ENCODE measurements around the gene BMPER. TPM values are rescaled to one million over a fixed set of nuclear protein-coding genes. Genes with fewer than 3 reads are reported as not detected.

The BMPER gene
- total RNA-seq, 2 donors from 2014 or later = 0.35 TPM; not detected in 1

DNA sequence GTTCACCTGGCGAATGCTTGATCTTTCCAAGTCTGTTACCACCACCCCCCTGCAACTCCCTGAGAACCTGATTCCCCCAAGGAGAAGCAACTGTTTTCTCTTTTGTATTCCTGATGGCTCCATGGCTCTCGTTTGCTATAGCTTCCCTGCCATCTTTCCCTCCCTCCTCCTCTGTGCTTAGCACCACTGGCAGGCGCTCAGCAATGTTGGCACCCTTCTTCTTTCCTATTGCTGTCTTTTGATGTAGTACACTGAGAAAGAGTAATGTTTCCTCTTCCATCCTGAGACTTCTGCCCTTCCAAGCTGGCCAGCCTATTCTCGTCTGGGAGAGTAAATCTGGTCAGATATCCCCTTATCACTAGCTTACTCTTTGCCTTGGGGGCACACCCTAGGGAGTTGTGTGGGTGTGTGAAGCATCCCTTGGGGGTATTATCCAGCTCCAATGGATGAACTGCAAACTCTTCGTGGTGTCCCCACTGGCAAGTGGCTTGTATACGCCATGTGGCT lies 74.0 kb downstream of the BMPER start:
- H3K27me3 Mint-ChIP-seq = peaks cover 17% of the 10 kb centered on the region
- H3K9me3 ChIP-seq (ENCODE audit: control insufficient read depth, low read length, poor library complexity, severe bottlenecking) = no peaks in the 10 kb centered on the region
- no peaks in the 10 kb centered on the region for H3K36me3 Mint-ChIP-seq (ENCODE audit: low read depth)
- H3K27ac Mint-ChIP-seq = no peak overlapping the region
- DNase-seq (no peak), ATAC-seq (no peak)
- no peaks in the 10 kb centered on the region for H3K4me1 Mint-ChIP-seq
- H3K4me3 Mint-ChIP-seq = no peak overlapping the region

DNA sequence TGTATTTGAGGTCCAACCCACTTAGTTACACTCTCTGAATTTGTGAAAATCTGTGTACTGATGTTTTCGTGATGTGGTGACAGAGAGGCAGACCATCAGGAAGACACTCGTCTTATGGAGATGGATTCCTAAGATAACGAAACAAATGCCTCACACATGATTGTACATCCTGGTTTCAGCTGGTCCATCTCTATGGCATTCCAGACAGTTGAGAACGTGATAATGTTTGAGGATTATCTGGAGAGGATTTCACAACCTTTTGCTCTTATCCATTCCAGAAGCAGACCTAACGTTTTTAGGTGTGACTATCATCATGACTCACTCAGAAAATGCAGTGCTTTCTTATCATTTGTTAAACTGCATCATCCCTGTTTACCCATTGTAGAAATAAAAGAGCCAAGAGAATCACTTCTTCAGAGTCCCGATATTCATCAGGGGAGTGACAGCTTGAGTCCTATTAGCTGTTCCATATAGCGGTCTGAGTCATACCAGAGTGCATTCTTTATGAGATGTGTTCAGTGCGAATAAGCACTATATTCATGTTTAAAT lies 74.5 kb downstream of the BMPER start:
- no peaks in the 10 kb centered on the region for H3K9me3 ChIP-seq (ENCODE audit: control insufficient read depth, low read length, poor library complexity, severe bottlenecking)
- no peak overlapping the region for H3K4me3 Mint-ChIP-seq
- peaks cover 15% of the 10 kb centered on the region for H3K27me3 Mint-ChIP-seq
- no peaks in the 10 kb centered on the region for H3K4me1 Mint-ChIP-seq
- H3K27ac Mint-ChIP-seq = no peak overlapping the region
- ATAC-seq = no peak
- no peak for DNase-seq
- H3K36me3 Mint-ChIP-seq (ENCODE audit: low read depth) = no peaks in the 10 kb centered on the region

DNA sequence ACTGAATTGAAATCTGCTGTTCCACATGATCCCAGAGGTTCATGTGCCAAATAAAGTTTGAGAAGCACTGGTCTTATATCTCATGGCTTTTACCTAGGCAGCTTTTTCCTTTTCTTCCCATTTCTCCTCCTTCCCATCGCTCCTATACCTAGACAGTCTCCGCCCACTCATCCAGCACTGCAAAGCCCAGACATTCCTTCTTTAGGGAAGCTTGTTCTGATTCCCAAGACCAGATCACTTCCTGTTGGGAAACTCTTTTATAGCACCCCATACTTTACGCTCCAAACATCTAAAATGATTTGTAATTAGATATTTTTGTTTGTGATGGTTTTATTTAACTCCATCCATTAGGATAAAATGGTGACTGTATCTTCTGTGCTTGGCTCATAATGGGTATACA lies 75.9 kb downstream of the BMPER start:
- no peak for DNase-seq
- H3K27me3 Mint-ChIP-seq = peaks cover 12% of the 10 kb centered on the region
- ATAC-seq = no peak
- no peak overlapping the region for H3K4me3 Mint-ChIP-seq
- H3K27ac Mint-ChIP-seq = no peak overlapping the region
- H3K9me3 ChIP-seq (ENCODE audit: control insufficient read depth, low read length, poor library complexity, severe bottlenecking) = no peaks in the 10 kb centered on the region
- no peaks in the 10 kb centered on the region for H3K4me1 Mint-ChIP-seq
- no peaks in the 10 kb centered on the region for H3K36me3 Mint-ChIP-seq (ENCODE audit: low read depth)

GRCh38 chr7:33981671-33982424 lies 76.5 kb downstream of the BMPER start:
- DNase-seq (no peak), ATAC-seq (no peak)
- Mint-ChIP-seq H3K4me3 (no peak overlapping the region), H3K27ac (no peak overlapping the region), H3K4me1 (no peaks in the 10 kb centered on the region), H3K27me3 (peaks cover 9% of the 10 kb centered on the region), H3K36me3 (ENCODE audit: low read depth) (no peaks in the 10 kb centered on the region)
- H3K9me3 ChIP-seq (ENCODE audit: control insufficient read depth, low read length, poor library complexity, severe bottlenecking) = no peaks in the 10 kb centered on the region

DNA sequence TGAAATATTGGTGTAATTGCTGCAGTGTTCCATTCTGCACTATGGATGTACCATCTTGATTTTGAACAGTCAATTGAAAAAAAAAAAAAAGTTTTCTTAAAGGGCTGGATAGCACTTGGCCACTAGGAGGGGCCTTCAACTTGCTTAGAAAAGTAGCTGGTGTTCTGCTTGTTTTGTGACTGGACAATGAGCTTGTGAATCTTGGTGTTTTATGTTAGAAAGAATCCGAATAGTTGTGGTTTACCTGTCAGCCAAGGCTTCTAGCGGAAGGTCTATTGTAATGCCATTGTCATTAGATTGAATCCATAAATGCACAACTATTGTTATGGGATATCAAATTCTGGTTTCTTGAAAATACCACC lies 77.1 kb downstream of the BMPER start:
- Mint-ChIP-seq H3K27ac (no peak overlapping the region), H3K4me3 (no peak overlapping the region), H3K27me3 (peaks cover 5% of the 10 kb centered on the region)

GRCh38 chr7:33986451-33986850 lies 81.1 kb downstream of the BMPER start:
- Mint-ChIP-seq H3K36me3 (ENCODE audit: low read depth) (no peaks in the 10 kb centered on the region), H3K27me3 (no peaks in the 10 kb centered on the region), H3K4me1 (no peaks in the 10 kb centered on the region), H3K27ac (no peak overlapping the region), H3K4me3 (no peak overlapping the region)
- H3K9me3 ChIP-seq (ENCODE audit: control insufficient read depth, low read length, poor library complexity, severe bottlenecking) = no peaks in the 10 kb centered on the region
- no peak for DNase-seq
- no peak for ATAC-seq

More for the DNA sequence above, 77.1 kb downstream of the BMPER start:
- H3K4me1 Mint-ChIP-seq = no peaks in the 10 kb centered on the region
- no peak for ATAC-seq
- H3K9me3 ChIP-seq (ENCODE audit: control insufficient read depth, low read length, poor library complexity, severe bottlenecking) = no peaks in the 10 kb centered on the region
- no peaks in the 10 kb centered on the region for H3K36me3 Mint-ChIP-seq (ENCODE audit: low read depth)
- DNase-seq = no peak

DNA sequence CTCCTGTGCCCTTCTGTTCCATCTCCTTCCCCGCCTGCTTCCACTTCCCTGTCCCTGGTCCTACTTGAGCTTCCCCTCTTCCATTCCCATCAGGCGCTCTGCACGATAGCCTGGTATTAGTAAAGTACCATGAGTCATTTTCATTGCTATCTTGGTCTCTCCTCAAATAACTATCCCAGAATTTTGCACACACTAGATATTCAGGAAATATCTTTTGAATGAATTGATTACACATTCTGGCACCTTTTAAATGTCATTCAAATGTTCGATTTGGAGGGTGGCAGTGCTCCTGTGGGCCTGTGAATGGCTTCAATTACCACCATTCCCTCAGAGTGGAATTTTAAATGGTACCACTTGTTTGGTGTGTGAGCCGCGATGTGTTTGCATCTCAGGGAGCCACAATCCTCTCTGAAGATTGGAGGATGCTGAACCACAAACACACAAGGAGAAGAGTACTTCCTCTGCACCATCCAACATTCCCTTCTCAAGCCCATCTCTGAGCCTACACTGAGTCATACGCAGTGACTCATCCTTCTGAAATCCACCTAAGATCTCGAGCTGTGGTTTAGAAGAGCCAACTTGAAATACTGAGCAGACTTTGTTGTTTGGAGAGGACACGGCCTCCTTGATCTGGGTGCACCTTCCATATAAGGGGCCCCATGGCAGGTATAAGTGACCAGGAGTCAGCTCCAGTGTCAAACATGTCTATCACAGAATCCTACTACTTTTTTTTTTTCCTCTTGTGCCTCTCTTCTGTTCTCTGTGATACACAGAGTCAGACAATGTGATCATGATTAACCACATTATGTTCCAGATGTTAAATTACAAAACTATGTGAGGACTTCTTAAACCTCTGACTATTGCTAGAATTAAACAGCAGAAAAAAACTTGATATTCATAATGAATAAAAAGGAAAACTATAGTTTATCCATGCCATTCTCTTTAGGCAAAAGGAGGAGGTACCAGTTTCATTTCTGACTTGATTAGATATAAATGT lies 81.9 kb downstream of the BMPER start:
- no peak for ATAC-seq
- DNase-seq = no peak
- no peak overlapping the region for H3K4me3 Mint-ChIP-seq
- no peaks in the 10 kb centered on the region for H3K9me3 ChIP-seq (ENCODE audit: control insufficient read depth, low read length, poor library complexity, severe bottlenecking)
- no peaks in the 10 kb centered on the region for H3K36me3 Mint-ChIP-seq (ENCODE audit: low read depth)
- no peak overlapping the region for H3K27ac Mint-ChIP-seq
- H3K4me1 Mint-ChIP-seq = no peaks in the 10 kb centered on the region
- H3K27me3 Mint-ChIP-seq = no peaks in the 10 kb centered on the region

GRCh38 chr7:33996899-33997298 lies 91.6 kb downstream of the BMPER start:
- H3K4me3 Mint-ChIP-seq = peak overlapping the region; percentile 2
- no peaks in the 10 kb centered on the region for H3K27me3 Mint-ChIP-seq
- ATAC-seq = no peak
- no peaks in the 10 kb centered on the region for H3K9me3 ChIP-seq (ENCODE audit: control insufficient read depth, low read length, poor library complexity, severe bottlenecking)
- H3K36me3 Mint-ChIP-seq (ENCODE audit: low read depth) = no peaks in the 10 kb centered on the region
- no peak for DNase-seq
- peaks cover 6% of the 10 kb centered on the region for H3K4me1 Mint-ChIP-seq
- no peak overlapping the region for H3K27ac Mint-ChIP-seq

GRCh38 chr7:33998476-33998875 lies 93.1 kb downstream of the BMPER start:
- no peak for DNase-seq
- Mint-ChIP-seq H3K4me3 (no peak overlapping the region), H3K27me3 (no peaks in the 10 kb centered on the region), H3K4me1 (peaks cover 6% of the 10 kb centered on the region), H3K27ac (no peak overlapping the region), H3K36me3 (ENCODE audit: low read depth) (no peaks in the 10 kb centered on the region)
- no peaks in the 10 kb centered on the region for H3K9me3 ChIP-seq (ENCODE audit: control insufficient read depth, low read length, poor library complexity, severe bottlenecking)
- no peak for ATAC-seq

GRCh38 chr7:34011017-34011695 lies 105.8 kb downstream of the BMPER start:
- ATAC-seq (no peak), DNase-seq (no peak)
- H3K36me3 Mint-ChIP-seq (ENCODE audit: low read depth) = no peaks in the 10 kb centered on the region
- no peak overlapping the region for H3K4me3 Mint-ChIP-seq
- no peaks in the 10 kb centered on the region for H3K9me3 ChIP-seq (ENCODE audit: control insufficient read depth, low read length, poor library complexity, severe bottlenecking)
- H3K4me1 Mint-ChIP-seq = no peaks in the 10 kb centered on the region
- H3K27ac Mint-ChIP-seq = no peak overlapping the region
- peaks cover 20% of the 10 kb centered on the region for H3K27me3 Mint-ChIP-seq

- H3K36me3 Mint-ChIP-seq (ENCODE audit: low read depth) = no peaks in the 10 kb centered on the region
- ATAC-seq (no peak), DNase-seq (no peak)
- H3K9me3 ChIP-seq (ENCODE audit: control insufficient read depth, low read length, poor library complexity, severe bottlenecking) = no peaks in the 10 kb centered on the region
- H3K4me1 Mint-ChIP-seq = no peaks in the 10 kb centered on the region
- peaks cover 20% of the 10 kb centered on the region for H3K27me3 Mint-ChIP-seq
- no peak overlapping the region for H3K27ac Mint-ChIP-seq
- no peak overlapping the region for H3K4me3 Mint-ChIP-seq
Measured at GRCh38 chr7:34011696-34012095, 106.4 kb downstream of the BMPER start.

DNA sequence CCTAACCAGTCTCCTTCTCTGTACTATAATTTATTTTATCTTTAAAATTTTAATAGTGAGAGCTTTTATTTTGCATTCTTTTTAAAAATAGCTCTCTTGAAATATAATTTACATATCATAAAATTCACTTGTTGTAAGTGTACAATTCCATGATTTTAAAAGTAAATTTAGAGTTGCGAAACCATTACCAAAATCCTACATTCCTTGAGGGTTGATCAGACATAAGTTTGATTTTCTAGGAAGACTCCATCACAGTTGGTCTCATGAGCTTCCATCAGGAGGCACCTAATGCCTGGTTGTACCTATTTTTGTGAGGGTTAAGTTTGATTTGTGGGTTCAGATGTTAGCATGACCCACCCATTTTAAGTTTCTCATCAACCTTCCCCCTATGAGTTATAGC lies 108.1 kb downstream of the BMPER start:
- no peaks in the 10 kb centered on the region for H3K9me3 ChIP-seq (ENCODE audit: control insufficient read depth, low read length, poor library complexity, severe bottlenecking)
- DNase-seq (no peak), ATAC-seq (no peak)
- H3K36me3 Mint-ChIP-seq (ENCODE audit: low read depth) = no peaks in the 10 kb centered on the region
- H3K27me3 Mint-ChIP-seq = peaks cover 20% of the 10 kb centered on the region
- H3K4me3 Mint-ChIP-seq = no peak overlapping the region
- H3K27ac Mint-ChIP-seq = no peak overlapping the region
- H3K4me1 Mint-ChIP-seq = no peaks in the 10 kb centered on the region

GRCh38 chr7:34015651-34016050 lies 110.3 kb downstream of the BMPER start:
- no peaks in the 10 kb centered on the region for H3K4me1 Mint-ChIP-seq
- H3K4me3 Mint-ChIP-seq = no peak overlapping the region
- no peak overlapping the region for H3K27ac Mint-ChIP-seq
- ATAC-seq (no peak), DNase-seq (no peak)
- H3K27me3 Mint-ChIP-seq = peaks cover 20% of the 10 kb centered on the region
- no peaks in the 10 kb centered on the region for H3K36me3 Mint-ChIP-seq (ENCODE audit: low read depth)
- no peaks in the 10 kb centered on the region for H3K9me3 ChIP-seq (ENCODE audit: control insufficient read depth, low read length, poor library complexity, severe bottlenecking)

Data from T-helper 17 cell (primary cell).